H1 (cell line): Measurements from ENCODE around the gene SLC25A30. TPM values are rescaled to one million over a fixed set of nuclear protein-coding genes. Genes with fewer than 3 reads are reported as not detected.

Experiments used
- CTCF ChIA-PET: fragments of 300-600 bp; sonication (Branson Sonifier 250); formaldehyde crosslinking; loops from one replicate; lab custom pipeline; 2021; ENCODE audit not compliant: partially characterized antibody; lab: Charles Lee
- POLR2A ChIA-PET: fragments of 300-600 bp; sonication (Branson Sonifier 250); formaldehyde crosslinking; loops from one replicate; lab custom pipeline; 2021; ENCODE audit warnings: inconsistent platforms; ENCODE audit not compliant: partially characterized antibody; lab: Charles Lee
- DNase-seq, 2 experiments: peaks; one replicate each; pipeline versions ENCODE4 v3.0.0 to v3.0.0-alpha.2; 2010 to 2022; ENCODE audit warnings: low spot score in 2 of 2, low read depth in 1 of 2, mixed read lengths in 1 of 2
- FAIRE-seq: peaks from 2 replicates; lab custom pipeline; 2011; peaks lifted over from hg19 to GRCh38; lab: Jason Lieb, UNC
- H2AFZ ChIP-seq: 2 replicates; pipeline ENCODE4 v1.8.1; 2012; ENCODE audit warnings: low read length, inconsistent platforms
- H2AK5ac ChIP-seq: 2 replicates; pipeline ENCODE4 v1.6.1; 2013; ENCODE audit warnings: low read depth, low read length
- H2BK120ac ChIP-seq: replicated peaks from 2 replicates; pipeline ENCODE3; 2013; ENCODE audit warnings: low read depth, low read length, inconsistent platforms
- H2BK12ac ChIP-seq: 2 replicates; pipeline ENCODE4 v1.6.1; 2013; ENCODE audit warnings: low read depth, low read length
- H2BK15ac ChIP-seq: 2 replicates; pipeline ENCODE4 v1.6.1; 2013; ENCODE audit warnings: low read length
- H2BK20ac ChIP-seq: 2 replicates; pipeline ENCODE4 v1.6.1; 2013; ENCODE audit warnings: low read length
- H2BK5ac ChIP-seq: 2 replicates; pipeline ENCODE4 v1.6.1; 2013; ENCODE audit warnings: low read depth, low read length
- H3K14ac ChIP-seq: 2 replicates; pipeline ENCODE4 v1.6.1; 2013; ENCODE audit warnings: inconsistent platforms; ENCODE audit not compliant: insufficient read length
- H3K18ac ChIP-seq: 2 replicates; pipeline ENCODE4 v1.6.1; 2013; ENCODE audit warnings: low read length; ENCODE audit errors: extremely low read depth
- H3K23ac ChIP-seq: 2 replicates; pipeline ENCODE4 v1.6.1; 2013; ENCODE audit warnings: inconsistent platforms; ENCODE audit not compliant: insufficient read length
- H3K23me2 ChIP-seq: 2 replicates; pipeline ENCODE4 v1.6.1; 2013; ENCODE audit warnings: low read depth, low read length
- H3K27ac ChIP-seq: 2 replicates; pipeline ENCODE4 v1.6.1; 2011; ENCODE audit warnings: low read depth, low read length, inconsistent platforms
- H3K27me3 ChIP-seq, 4 experiments: replicated peaks in 1 of 4; 1 replicate in 1 of 4; 2 replicates in 3 of 4; pipeline versions ENCODE4 v1.6.1 to v1.8.1; 2011 to 2013; ENCODE audit warnings: low read length in 3 of 4, mild to moderate bottlenecking in 3 of 4, inconsistent platforms in 2 of 4, mixed read lengths in 2 of 4, moderate library complexity in 1 of 4; ENCODE audit not compliant: control insufficient read depth in 3 of 4, insufficient read depth in 3 of 4; ENCODE audit errors: extremely low read depth in 1 of 4
- H3K36me3 ChIP-seq, 4 experiments: 2 replicates each; pipeline versions ENCODE4 v1.6.1 to v1.8.1; 2011 to 2013; ENCODE audit warnings: mild to moderate bottlenecking in 4 of 4, low read length in 3 of 4, moderate library complexity in 2 of 4, control low read depth in 1 of 4, inconsistent platforms in 1 of 4; ENCODE audit not compliant: insufficient read depth in 4 of 4, control insufficient read depth in 2 of 4
- H3K4ac ChIP-seq: replicated peaks from 2 replicates; pipeline ENCODE3; 2013; ENCODE audit warnings: low read length, low read depth, mixed read lengths, inconsistent platforms; ENCODE audit not compliant: insufficient read length
- H3K4me1 ChIP-seq, 4 experiments: replicated peaks in 1 of 4; 1 replicate in 1 of 4; 2 replicates in 3 of 4; pipeline versions ENCODE4 v1.6.1 to v1.8.1; 2011 to 2013; ENCODE audit warnings: low read length in 3 of 4, inconsistent platforms in 2 of 4, mixed read lengths in 1 of 4; ENCODE audit not compliant: insufficient read depth in 4 of 4, control insufficient read depth in 3 of 4
- H3K4me2 ChIP-seq, 2 experiments: 2 replicates each; pipeline versions ENCODE4 v1.6.1 to v1.8.1; 2011 to 2013; ENCODE audit warnings: low read depth in 2 of 2, low read length in 2 of 2, control low read depth in 1 of 2, inconsistent platforms in 1 of 2, mild to moderate bottlenecking in 1 of 2; ENCODE audit not compliant: insufficient read depth in 1 of 2
- H3K4me3 ChIP-seq, 4 experiments: fragments of 200-600, 300-600 bp in 1 of 4; sonication (generic), shearing (Covaris generic), sonication (Bioruptor Twin) in 1 of 4; 2 replicates each; pipeline versions ENCODE4 v1.5.1 to v1.8.1; 2011 to 2016; ENCODE audit warnings: low read length in 4 of 4, low read depth in 3 of 4, control low read depth in 2 of 4, inconsistent platforms in 2 of 4, mild to moderate bottlenecking in 2 of 4, mixed read lengths in 1 of 4, moderate library complexity in 1 of 4; ENCODE audit not compliant: insufficient read depth in 2 of 4; ENCODE audit errors: extremely low read depth in 1 of 4
- H3K56ac ChIP-seq: replicated peaks from 2 replicates; pipeline ENCODE3; 2013; ENCODE audit warnings: low read depth, mild to moderate bottlenecking, mixed read lengths, low read length, inconsistent platforms; ENCODE audit not compliant: insufficient read length
- H3K79me1 ChIP-seq: 2 replicates; pipeline ENCODE4 v1.6.1; 2013; ENCODE audit warnings: low read depth, low read length, control low read depth
- H3K79me2 ChIP-seq, 2 experiments: 2 replicates each; pipeline versions ENCODE4 v1.6.1 to v1.8.1; 2012 to 2013; ENCODE audit warnings: low read length in 2 of 2, mild to moderate bottlenecking in 2 of 2, inconsistent platforms in 1 of 2; ENCODE audit not compliant: insufficient read depth in 2 of 2, control insufficient read depth in 1 of 2
- H3K9ac ChIP-seq, 4 experiments: replicated peaks in 1 of 4; 1 replicate in 1 of 4; 2 replicates in 3 of 4; pipeline versions ENCODE4 v1.6.1 to v1.8.1; 2011 to 2013; ENCODE audit warnings: low read depth in 3 of 4, low read length in 3 of 4, control low read depth in 2 of 4, mild to moderate bottlenecking in 2 of 4, moderate library complexity in 2 of 4, inconsistent platforms in 1 of 4; ENCODE audit errors: extremely low read depth in 1 of 4
- H3K9me3 ChIP-seq, 2 experiments: 2 replicates each; pipeline versions ENCODE4 v1.6.1 to v1.8.1; 2012 to 2013; ENCODE audit warnings: mild to moderate bottlenecking in 2 of 2, moderate library complexity in 2 of 2, control low read depth in 1 of 2, inconsistent platforms in 1 of 2, low read depth in 1 of 2, low read length in 1 of 2, mixed read lengths in 1 of 2; ENCODE audit not compliant: insufficient read depth in 2 of 2
- H4K20me1 ChIP-seq, 2 experiments: replicated peaks in 1 of 2; 2 replicates each; pipeline versions ENCODE3 to v1.8.1; 2011 to 2013; ENCODE audit warnings: inconsistent platforms in 2 of 2, low read length in 2 of 2, mild to moderate bottlenecking in 1 of 2; ENCODE audit not compliant: insufficient read depth in 2 of 2, control insufficient read depth in 1 of 2
- H4K5ac ChIP-seq: 2 replicates; pipeline ENCODE4 v1.6.1; 2013; ENCODE audit warnings: low read length, low read depth, mixed read lengths, inconsistent platforms; ENCODE audit not compliant: insufficient read length
- H4K8ac ChIP-seq: 2 replicates; pipeline ENCODE4 v1.8.0; 2013; ENCODE audit warnings: mild to moderate bottlenecking, moderate library complexity, low read length, inconsistent platforms; ENCODE audit not compliant: insufficient read depth; ENCODE audit errors: extremely low read depth
- H4K91ac ChIP-seq: replicated peaks from 2 replicates; pipeline ENCODE3; 2013; ENCODE audit warnings: low read length, mixed read lengths, inconsistent platforms; ENCODE audit not compliant: insufficient read length
- CBX8 ChIP-seq: fragments of 300-800, 300-1000 bp; sonication (generic); IDR thresholded peaks from 2 replicates; pipeline ENCODE4 v1.7.1; 2016; ENCODE audit warnings: low read depth, low read length, borderline replicate concordance
- EP300 ChIP-seq, 2 experiments: IDR thresholded peaks; 1 replicate in 1 of 2; 2 replicates in 1 of 2; pipeline ENCODE4 v1.6.1; 2011 to 2012; ENCODE audit warnings: low read depth in 2 of 2, low read length in 2 of 2, mild to moderate bottlenecking in 2 of 2, borderline replicate concordance in 1 of 2, inconsistent platforms in 1 of 2, moderate library complexity in 1 of 2
- whole genome bisulfite sequencing, 2 experiments: shearing (Covaris generic) in 1 of 2; methylation state at CpG; one replicate each; pipeline versions ENCODE4 v1.1.6 to v1.1.7; 2013 to 2015; ENCODE audit warnings: low lambda C conversion rate in 2 of 2, mixed read lengths in 2 of 2, inconsistent platforms in 1 of 2, low coverage in 1 of 2, missing lambda C conversion rate in 1 of 2; ENCODE audit not compliant: insufficient replicate concordance in 2 of 2, insufficient coverage in 1 of 2, insufficient read length in 1 of 2; ENCODE audit errors: extremely low coverage in 1 of 2, missing lambda C conversion rate in 1 of 2; 5-methylcytosine and 5-hydroxymethylcytosine counted together
- polyA plus RNA-seq, 7 experiments: library from polyadenylated mRNA; depleted of rRNA in 3 of 7; stranded (reverse) in 5 of 7; unstranded in 2 of 7; fragments of >200 nt in 5 of 7; fragments of 200-250 nt in 2 of 7; gene quantifications; 1 replicate in 5 of 7; 2 replicates in 1 of 7; 4 replicates in 1 of 7; pipeline versions ENCODE4 v1.2.1 to v1.2.3, GENCODE V29; 2011 to 2013; ENCODE audit warnings: missing spikeins in 2 of 7, mixed read lengths in 2 of 7
- total RNA-seq: library from RNA; stranded (reverse); fragmentation: NEBNext Ultra II Directional; extraction: Animal tissue kit (Norgen Biotek cat#: 25700); gene quantifications from 2 replicates; pipeline ENCODE4 v1.2.1, GENCODE V29; 2021

SLC25A30 gene
- total and polyA plus RNA-seq, 2 of the 8 experiments (the other 6 are each of a cell fraction or from before 2014, with no cell fraction given): 2.1 to 8.7 TPM

DNA sequence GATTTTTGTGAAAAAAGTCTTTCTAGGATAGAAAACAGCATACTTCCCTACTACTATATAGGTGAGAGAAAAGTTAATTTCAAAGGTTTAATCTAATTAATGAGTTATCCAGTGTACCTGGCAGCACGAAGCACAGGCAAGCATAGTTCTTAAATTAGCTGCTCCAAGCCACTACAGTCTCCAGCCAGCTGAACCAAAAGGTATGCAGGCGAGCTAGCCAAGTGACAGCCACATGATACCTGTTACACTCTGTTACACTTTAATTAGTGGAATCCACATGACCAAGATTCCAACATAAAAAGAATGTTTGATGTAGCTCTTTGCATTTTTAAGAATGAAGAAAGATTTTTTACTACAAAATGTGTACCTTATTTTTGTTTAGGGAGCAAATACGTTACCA lies 15.5 kb downstream of the SLC25A30 start:
- Histone ChIP-seq H3K23me2 (no peaks in the 10 kb centered on the region), H3K27me3 (peaks cover 0 to 1% (median 0%) of the 10 kb centered on the region in 4 experiments; a peak in 1 of 7 replicates), H3K56ac (no peak overlapping the region), H2BK120ac (no peak overlapping the region), H3K4me3 (no peak overlapping the region), H3K9me3 (no peaks in the 10 kb centered on the region), H2AK5ac (no peak overlapping the region), H3K27ac (no peak overlapping the region), H4K20me1 (no peaks in the 10 kb centered on the region), H2BK5ac (no peak overlapping the region), H2BK20ac (no peak overlapping the region), H4K5ac (no peak overlapping the region), H2BK12ac (no peak overlapping the region), H3K36me3 (peaks cover 0 to 13% (median 6%) of the 10 kb centered on the region in 4 experiments; a peak in 4 of 8 replicates), H3K14ac (no peak overlapping the region), H3K79me1 (no peaks in the 10 kb centered on the region), H3K79me2 (no peaks in the 10 kb centered on the region), H3K23ac (no peak overlapping the region), H3K9ac (no peak overlapping the region), H4K91ac (no peak overlapping the region), H3K18ac (no peak overlapping the region), H2BK15ac (no peak overlapping the region), H2AFZ (no peak overlapping the region), H4K8ac (no peak overlapping the region), H3K4me2 (no peak overlapping the region), H3K4me1 (no peaks in the 10 kb centered on the region), H3K4ac (no peak overlapping the region)
- ChIA-PET POLR2A (no interaction called here), CTCF (interaction anchor here (0.7 to 1.0 kb wide), 2 partner anchors 8 to 153 kb away, joined by 3 read pairs; no protein-coding TSS in a partner anchor)
- no peak for DNase-seq
- no peak for FAIRE-seq
- WGBS, 2 experiments: 89% methylated on average over 3 of the region's 3 CpGs; no CpG with 5 or more reads in 1 of the 2 experiments
- no peak for TF ChIP-seq EP300 (IDR thresholded peaks at IDR 0.05; ENCODE audit: borderline replicate concordance in 1 of 2, low read depth in 2 of 2, low read length in 2 of 2)
- TF ChIP-seq CBX8: no peak
